ENCODE measurements around the gene TIPRL. TPM values are rescaled to one million over a fixed set of nuclear protein-coding genes. Genes with fewer than 3 reads are reported as not detected.
"Not testable (repeated sequence)": the region's sequence is repeated elsewhere in the genome, so short reads cannot be mapped to it uniquely, and the experiment has no call there.

Gene TIPRL
- total RNA-seq, 2 donors from 2014 or later = 34.6 to 37.2 TPM

GRCh38 chr1:168170564-168171508 lies 7.9 kb upstream of the TIPRL start:
- intact Hi-C loops (cut with DNase I) = no loop called here
- Histone ChIP-seq H3K4me1 (no peaks in the 10 kb centered on the region), H3K27me3 (no peaks in the 10 kb centered on the region), H3K36me3 (no peaks in the 10 kb centered on the region), H3K9me3 (no peaks in the 10 kb centered on the region), H3K9ac (ENCODE audit: low read depth in 2 of 2, low read length in 2 of 2) (no peak overlapping the region), H3K27ac (no peak overlapping the region), H3K4me3 (no peak overlapping the region)
- TF ChIP-seq, protein P1, sequence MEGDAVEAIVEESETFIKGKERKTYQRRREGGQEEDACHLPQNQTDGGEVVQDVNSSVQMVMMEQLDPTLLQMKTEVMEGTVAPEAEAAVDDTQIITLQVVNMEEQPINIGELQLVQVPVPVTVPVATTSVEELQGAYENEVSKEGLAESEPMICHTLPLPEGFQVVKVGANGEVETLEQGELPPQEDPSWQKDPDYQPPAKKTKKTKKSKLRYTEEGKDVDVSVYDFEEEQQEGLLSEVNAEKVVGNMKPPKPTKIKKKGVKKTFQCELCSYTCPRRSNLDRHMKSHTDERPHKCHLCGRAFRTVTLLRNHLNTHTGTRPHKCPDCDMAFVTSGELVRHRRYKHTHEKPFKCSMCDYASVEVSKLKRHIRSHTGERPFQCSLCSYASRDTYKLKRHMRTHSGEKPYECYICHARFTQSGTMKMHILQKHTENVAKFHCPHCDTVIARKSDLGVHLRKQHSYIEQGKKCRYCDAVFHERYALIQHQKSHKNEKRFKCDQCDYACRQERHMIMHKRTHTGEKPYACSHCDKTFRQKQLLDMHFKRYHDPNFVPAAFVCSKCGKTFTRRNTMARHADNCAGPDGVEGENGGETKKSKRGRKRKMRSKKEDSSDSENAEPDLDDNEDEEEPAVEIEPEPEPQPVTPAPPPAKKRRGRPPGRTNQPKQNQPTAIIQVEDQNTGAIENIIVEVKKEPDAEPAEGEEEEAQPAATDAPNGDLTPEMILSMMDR (IDR thresholded peaks at IDR 0.05) = no peak
- no peak for DNase-seq

DNA sequence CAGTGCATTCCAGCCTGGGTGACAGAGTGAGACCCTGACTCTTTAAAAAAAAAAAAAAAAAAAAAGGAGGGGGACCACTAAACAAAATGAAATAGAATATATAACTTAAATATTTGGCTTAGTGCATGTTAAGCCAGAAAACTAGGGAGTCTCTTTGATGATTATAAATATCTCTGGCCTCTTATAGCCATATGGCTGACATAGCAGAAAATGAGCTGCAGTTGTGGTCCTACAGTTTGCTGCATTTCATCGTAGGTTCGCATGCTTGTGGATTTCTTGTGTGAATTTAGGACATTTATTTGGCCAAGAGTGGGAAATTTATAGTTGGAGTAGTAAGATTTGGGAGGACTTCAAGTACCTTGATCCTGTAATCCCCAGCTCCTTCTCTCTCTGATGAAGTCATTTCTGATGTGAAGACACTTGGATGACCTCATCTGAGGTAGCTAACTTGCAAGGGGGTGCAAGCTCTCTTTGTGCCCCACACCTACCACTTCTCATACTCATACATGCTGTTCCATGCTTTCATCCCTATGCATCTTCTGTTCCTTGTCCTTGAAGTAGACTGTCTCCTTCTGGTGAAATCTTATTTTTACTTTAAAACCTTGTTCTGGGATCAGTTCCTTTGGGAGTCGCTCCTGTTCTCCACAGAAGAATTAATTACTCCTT lies 6.4 kb upstream of the TIPRL start:
- H3K36me3 ChIP-seq = no peaks in the 10 kb centered on the region

DNA sequence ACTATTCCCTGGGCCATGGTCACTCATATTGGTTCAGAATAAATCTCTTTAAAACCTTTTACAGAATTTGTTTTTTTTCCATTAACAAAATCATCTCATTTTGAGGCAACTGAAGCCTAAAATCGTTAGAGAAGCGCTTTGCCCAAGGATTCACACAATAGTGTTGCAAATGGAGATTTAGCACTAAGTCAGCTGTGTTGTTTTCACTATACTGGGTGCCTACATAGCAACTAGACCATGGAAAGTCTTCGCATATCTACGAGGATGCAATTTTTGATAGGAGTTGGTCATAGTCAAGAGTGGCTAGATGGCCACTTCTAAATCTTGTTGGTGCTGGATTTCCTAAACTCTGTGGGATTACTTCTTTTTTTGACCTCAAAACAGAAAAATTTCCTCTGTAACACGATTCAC lies 530 bp upstream of the TIPRL start:
- no peak overlapping the region for H3K9ac ChIP-seq (ENCODE audit: low read depth in 2 of 2, low read length in 2 of 2)
- H3K4me3 ChIP-seq = peak overlapping the region; percentile 85
- intact Hi-C loops (cut with DNase I) = no loop called here
- no peaks in the 10 kb centered on the region for H3K27me3 ChIP-seq
- peak overlapping the region; percentile 99 for H3K27ac ChIP-seq
- peaks cover 8% of the 10 kb centered on the region for H3K4me1 ChIP-seq
- TF ChIP-seq, protein P1 (IDR thresholded peaks at IDR 0.05) = no peak
- no peaks in the 10 kb centered on the region for H3K9me3 ChIP-seq
- no peak for DNase-seq
- no peaks in the 10 kb centered on the region for H3K36me3 ChIP-seq

More for the DNA sequence above, 6.4 kb upstream of the TIPRL start:
- intact Hi-C loops (cut with DNase I) = no loop called here
- H3K9ac ChIP-seq (ENCODE audit: low read depth in 2 of 2, low read length in 2 of 2) = no peak overlapping the region
- no peaks in the 10 kb centered on the region for H3K4me1 ChIP-seq
- no peaks in the 10 kb centered on the region for H3K27me3 ChIP-seq
- TF ChIP-seq, protein P1 (IDR thresholded peaks at IDR 0.05) = no peak
- no peak for DNase-seq
- no peak overlapping the region for H3K27ac ChIP-seq
- no peaks in the 10 kb centered on the region for H3K9me3 ChIP-seq
- no peak overlapping the region for H3K4me3 ChIP-seq

GRCh38 chr1:168179438-168180147 lies 831 bp downstream of the TIPRL start:
- H3K4me3 ChIP-seq = peak overlapping the region; percentile 85
- peak; percentile 28 for DNase-seq
- no peaks in the 10 kb centered on the region for H3K27me3 ChIP-seq
- H3K36me3 ChIP-seq = no peaks in the 10 kb centered on the region
- no peaks in the 10 kb centered on the region for H3K9me3 ChIP-seq
- TF ChIP-seq, protein P1 (IDR thresholded peaks at IDR 0.05) = no peak
- H3K4me1 ChIP-seq = peaks cover 8% of the 10 kb centered on the region
- peak overlapping the region; percentile 99 for H3K27ac ChIP-seq
- H3K9ac ChIP-seq (ENCODE audit: low read depth in 2 of 2, low read length in 2 of 2) = peak overlapping the region; percentile 45 to 92
- intact Hi-C loops (cut with DNase I) = no loop called here

GRCh38 chr1:168180148-168180524 lies 1.4 kb downstream of the TIPRL start:
- DNase-seq = peak; percentile 22
- no peaks in the 10 kb centered on the region for H3K36me3 ChIP-seq
- H3K4me1 ChIP-seq = peaks cover 8% of the 10 kb centered on the region
- intact Hi-C loops (cut with DNase I) = no loop called here
- TF ChIP-seq, protein P1 (IDR thresholded peaks at IDR 0.05) = no peak
- H3K4me3 ChIP-seq = peak overlapping the region; percentile 85
- no peaks in the 10 kb centered on the region for H3K9me3 ChIP-seq
- H3K9ac ChIP-seq (ENCODE audit: low read depth in 2 of 2, low read length in 2 of 2) = peak overlapping the region in 1 of 2 donors; percentile 45
- peak overlapping the region; percentile 99 for H3K27ac ChIP-seq
- H3K27me3 ChIP-seq = no peaks in the 10 kb centered on the region

- H3K9me3 ChIP-seq; H3K9ac ChIP-seq (ENCODE audit: low read depth in 2 of 2, low read length in 2 of 2); intact Hi-C loops (cut with DNase I); H3K36me3 ChIP-seq; H3K27me3 ChIP-seq; H3K27ac ChIP-seq; DNase-seq; H3K4me3 ChIP-seq; H3K4me1 ChIP-seq: not testable (repeated sequence)
Observed at GRCh38 chr1:168181063-168181720, 2.4 kb downstream of the TIPRL start.

Data from colonic mucosa (tissue), 4 donors.